ENCODE data around the gene MRPL49.

Gene MRPL49

GRCh38 chr11:65121865-65122696, at the start of gene MRPL49, which contains the start of gene FAU:
TSS of gene MRPL49 (plus strand) at chr11:65122321. CDS start at chr11:65122347, 26 bp downstream.
TSS of gene FAU (minus strand) at chr11:65122134. CDS start at chr11:65121813, 321 bp downstream.
- FAIRE-seq = peak; percentile 63
- peak; percentile 92 for DNase-seq (ENCODE audit: low spot score)

- no peak for FAIRE-seq
- no peak for DNase-seq (ENCODE audit: low spot score)
Observed at GRCh38 chr11:65072631-65072966, 49.5 kb upstream of the MRPL49 start.

- FAIRE-seq = no peak
- no peak for DNase-seq (ENCODE audit: low spot score)
Observed at GRCh38 chr11:65077451-65077850, 44.7 kb upstream of the MRPL49 start.

- DNase-seq (ENCODE audit: low spot score) = peak; percentile 13
- FAIRE-seq = no peak
Observed at GRCh38 chr11:65078151-65078550, 44.0 kb upstream of the MRPL49 start.

- DNase-seq (ENCODE audit: low spot score) = no peak
- no peak for FAIRE-seq
Observed at GRCh38 chr11:65078786-65079342, 43.3 kb upstream of the MRPL49 start.

- FAIRE-seq = no peak
- DNase-seq (ENCODE audit: low spot score) = no peak
Observed at GRCh38 chr11:65083134-65083833, 38.8 kb upstream of the MRPL49 start.

GRCh38 chr11:65083834-65084597, 38.1 kb upstream of the MRPL49 start, which contains the start of the genes CDCA5 and ZFPL1:
TSS of gene CDCA5 (minus strand) at chr11:65084040. CDS start at chr11:65083978, 62 bp downstream.
TSS of gene ZFPL1 (plus strand) at chr11:65084222. CDS start at chr11:65084699, 477 bp downstream.
- FAIRE-seq (no peak), DNase-seq (ENCODE audit: low spot score) (peak; percentile 85)

- DNase-seq (ENCODE audit: low spot score) = no peak
- no peak for FAIRE-seq
Observed at GRCh38 chr11:65084598-65085375, 37.3 kb upstream of the MRPL49 start.

GRCh38 chr11:65085446-65085845, 36.7 kb upstream of the MRPL49 start:
- FAIRE-seq (no peak), DNase-seq (ENCODE audit: low spot score) (no peak)

- DNase-seq (ENCODE audit: low spot score) (no peak), FAIRE-seq (no peak)
Observed at GRCh38 chr11:65086809-65087208, 35.3 kb upstream of the MRPL49 start.

GRCh38 chr11:65087216-65087615, 34.9 kb upstream of the MRPL49 start:
- no peak for DNase-seq (ENCODE audit: low spot score)
- no peak for FAIRE-seq

- FAIRE-seq (no peak), DNase-seq (ENCODE audit: low spot score) (no peak)
Observed at GRCh38 chr11:65087827-65088226, 34.3 kb upstream of the MRPL49 start.

- FAIRE-seq (no peak), DNase-seq (ENCODE audit: low spot score) (no peak)
Observed at GRCh38 chr11:65089621-65090020, 32.5 kb upstream of the MRPL49 start.

GRCh38 chr11:65090628-65091027, 31.5 kb upstream of the MRPL49 start:
- DNase-seq (ENCODE audit: low spot score) = no peak

GRCh38 chr11:65095427-65095826, 26.7 kb upstream of the MRPL49 start:
- DNase-seq (ENCODE audit: low spot score) = no peak
- no peak for FAIRE-seq

More at GRCh38 chr11:65090628-65091027, 31.5 kb upstream of the MRPL49 start:
- no peak for FAIRE-seq

GRCh38 chr11:65095974-65096806, 25.9 kb upstream of the MRPL49 start, which contains the start of gene VPS51:
TSS of gene VPS51 (plus strand) at chr11:65096214. CDS start at chr11:65096251, 37 bp downstream.
- DNase-seq (ENCODE audit: low spot score) = peak; percentile 71
- no peak for FAIRE-seq

- FAIRE-seq = no peak
Observed at GRCh38 chr11:65096926-65097325, 25.2 kb upstream of the MRPL49 start.

GRCh38 chr11:65100674-65101350, 21.3 kb upstream of the MRPL49 start:
- DNase-seq (ENCODE audit: low spot score) (no peak), FAIRE-seq (no peak)

More at GRCh38 chr11:65096926-65097325, 25.2 kb upstream of the MRPL49 start:
- DNase-seq (ENCODE audit: low spot score) = no peak

Data from RCC 7860 (cell line).